Natural killer cell (primary cell): ENCODE data around the gene ABCD1. TPM values are rescaled to one million over a fixed set of nuclear protein-coding genes. Genes with fewer than 3 reads are reported as not detected.
"Not testable (repeated sequence)": the region's sequence is repeated elsewhere in the genome, so short reads cannot be mapped to it uniquely, and the experiment has no call there.

Experiments used
- ATAC-seq, 3 donors: fragments of 150-1000 bp in 2 of 3; fragments of 200-7000 bp in 1 of 3; cut with Tn5 transposase; 1 replicate in 1 of 3; 2 replicates in 2 of 3; pipeline ENCODE4 v1.10.0; 2021; ENCODE audit warnings: mild to moderate bottlenecking in 2 of 3, moderate library complexity in 2 of 3
- DNase-seq, 2 donors: peaks; one replicate each; pipeline versions ENCODE4 v3.0.0 to v3.0.0-alpha.2; 2013 to 2021; ENCODE audit warnings: mixed read lengths in 1 of 2
- H3K27ac ChIP-seq: one replicate; pipeline ENCODE4 v1.5.1; 2013; ENCODE audit warnings: mild to moderate bottlenecking, low read length
- H3K27me3 ChIP-seq: one replicate; pipeline ENCODE4 v1.6.1; 2013; ENCODE audit warnings: low read length; ENCODE audit not compliant: control insufficient read depth, insufficient read depth
- H3K36me3 ChIP-seq: one replicate; pipeline ENCODE4 v1.6.1; 2013; ENCODE audit warnings: low read length; ENCODE audit not compliant: control insufficient read depth, insufficient read depth
- H3K4me1 ChIP-seq: one replicate; pipeline ENCODE4 v1.6.1; 2013; ENCODE audit warnings: low read length; ENCODE audit not compliant: control insufficient read depth, insufficient read depth
- H3K4me3 ChIP-seq: one replicate; pipeline ENCODE4 v1.5.1; 2013; ENCODE audit warnings: low read length
- H3K9me3 ChIP-seq: one replicate; pipeline ENCODE4 v1.6.1; 2013; ENCODE audit warnings: low read length; ENCODE audit not compliant: control insufficient read depth, insufficient read depth
- H3K27ac Mint-ChIP-seq, 2 donors: one replicate each; pipeline ENCODE4 v1.8.0; 2022; ENCODE audit warnings: mild to moderate bottlenecking in 2 of 2, mixed read lengths in 2 of 2, moderate library complexity in 1 of 2
- H3K27me3 Mint-ChIP-seq, 2 donors: one replicate each; pipeline ENCODE4 v1.8.0; 2022; ENCODE audit warnings: low read depth in 2 of 2, mixed read lengths in 2 of 2
- H3K36me3 Mint-ChIP-seq: one replicate; pipeline ENCODE4 v1.8.0; 2022; ENCODE audit warnings: mixed read lengths
- H3K4me1 Mint-ChIP-seq, 2 donors: one replicate each; pipeline ENCODE4 v1.8.0; 2022; ENCODE audit warnings: mixed read lengths in 2 of 2
- H3K4me3 Mint-ChIP-seq: one replicate; pipeline ENCODE4 v1.8.0; 2022; ENCODE audit warnings: mild to moderate bottlenecking, moderate library complexity, mixed read lengths
- H3K9me3 Mint-ChIP-seq, 2 donors: one replicate each; pipeline ENCODE4 v1.8.0; 2022; ENCODE audit warnings: mixed read lengths in 2 of 2
- WGBS: methylation state at CpG from one replicate; pipeline ENCODE4 v1.1.7; 2013; ENCODE audit warnings: missing lambda C conversion rate; ENCODE audit not compliant: insufficient coverage; 5-methylcytosine and 5-hydroxymethylcytosine counted together
- intact Hi-C: fragments of 100-400 bp; cut with micrococcal nuclease; formaldehyde crosslinking; loops from one replicate; pipeline ENCODE4 v1.14.2; 2022
- total RNA-seq, 4 donors: library from RNA; stranded (reverse); fragments of 120-200 nt in 1 of 4; gene quantifications; one replicate each; pipeline versions ENCODE4 v1.2.3 to v1.2.4, GENCODE V29; 2013 to 2022
- TF ChIP-seq, protein P1 (sequence below): fragments of 200-600 bp; IDR thresholded peaks from one replicate; pipeline ENCODE4 v1.8.0; 2022; ENCODE audit warnings: antibody characterized with exemption

The ABCD1 gene
- total RNA-seq, 3 donors from 2014 or later (not counting 1 experiment from before 2014, with no cell fraction given) = 12.2 to 13.9 (median 13.8) TPM

DNA sequence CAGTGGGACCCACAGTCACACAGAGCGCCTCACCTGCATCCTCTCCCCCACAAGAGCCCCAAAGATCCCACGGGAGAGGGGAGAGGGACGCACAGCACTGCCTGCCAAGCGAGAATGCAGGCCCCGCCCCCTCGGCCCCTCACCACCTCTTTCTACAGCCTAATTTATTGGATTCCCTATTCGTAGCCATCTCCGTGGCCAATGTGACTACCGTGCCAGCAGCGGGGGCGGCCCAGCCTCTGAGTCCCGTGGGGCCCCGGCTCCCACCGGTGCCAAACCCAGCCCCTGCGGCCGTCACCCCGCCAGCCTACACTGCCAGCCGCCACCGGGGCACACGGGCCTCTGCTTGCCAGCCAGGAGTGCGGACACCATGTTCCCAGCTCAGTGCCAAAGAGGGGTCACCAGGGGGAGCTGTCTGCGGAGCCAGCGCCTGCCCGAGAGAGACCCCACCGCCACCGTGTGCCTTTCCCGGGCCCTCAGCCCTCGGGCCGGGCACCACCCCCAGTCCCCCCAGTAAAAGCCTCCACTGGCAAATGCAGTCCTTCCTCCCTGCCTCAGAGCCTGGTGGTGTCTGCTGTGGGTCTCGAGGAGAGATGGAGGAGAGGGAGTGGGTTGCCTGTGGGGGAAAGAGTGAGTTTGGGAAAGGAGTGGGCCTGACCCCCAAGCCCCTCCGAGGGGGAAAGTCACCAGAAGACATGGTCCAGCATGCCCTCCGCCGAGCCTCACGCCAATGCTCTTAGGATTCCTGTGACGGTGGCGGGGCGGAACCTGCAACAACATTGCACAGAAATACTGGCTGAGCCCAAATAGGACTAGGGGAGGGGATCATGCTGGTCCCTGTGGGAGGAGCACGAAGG, 19.8 kb downstream of the ABCD1 start:
- peaks cover 15% of the 10 kb centered on the region for H3K4me1 ChIP-seq
- H3K4me3 Mint-ChIP-seq = no peak overlapping the region
- no peaks in the 10 kb centered on the region for H3K9me3 Mint-ChIP-seq
- TF ChIP-seq, protein P1, sequence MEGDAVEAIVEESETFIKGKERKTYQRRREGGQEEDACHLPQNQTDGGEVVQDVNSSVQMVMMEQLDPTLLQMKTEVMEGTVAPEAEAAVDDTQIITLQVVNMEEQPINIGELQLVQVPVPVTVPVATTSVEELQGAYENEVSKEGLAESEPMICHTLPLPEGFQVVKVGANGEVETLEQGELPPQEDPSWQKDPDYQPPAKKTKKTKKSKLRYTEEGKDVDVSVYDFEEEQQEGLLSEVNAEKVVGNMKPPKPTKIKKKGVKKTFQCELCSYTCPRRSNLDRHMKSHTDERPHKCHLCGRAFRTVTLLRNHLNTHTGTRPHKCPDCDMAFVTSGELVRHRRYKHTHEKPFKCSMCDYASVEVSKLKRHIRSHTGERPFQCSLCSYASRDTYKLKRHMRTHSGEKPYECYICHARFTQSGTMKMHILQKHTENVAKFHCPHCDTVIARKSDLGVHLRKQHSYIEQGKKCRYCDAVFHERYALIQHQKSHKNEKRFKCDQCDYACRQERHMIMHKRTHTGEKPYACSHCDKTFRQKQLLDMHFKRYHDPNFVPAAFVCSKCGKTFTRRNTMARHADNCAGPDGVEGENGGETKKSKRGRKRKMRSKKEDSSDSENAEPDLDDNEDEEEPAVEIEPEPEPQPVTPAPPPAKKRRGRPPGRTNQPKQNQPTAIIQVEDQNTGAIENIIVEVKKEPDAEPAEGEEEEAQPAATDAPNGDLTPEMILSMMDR = no peak
- ATAC-seq (no peak), DNase-seq (peak in 1 of 2 donors; percentile 43)
- no peak overlapping the region for H3K4me3 ChIP-seq
- H3K4me1 Mint-ChIP-seq = peaks cover 0 to 7% of the 10 kb centered on the region in 2 donors
- 27% methylated on average over 35 of the region's 38 CpGs for WGBS
- H3K27ac ChIP-seq = no peak overlapping the region
- H3K27me3 Mint-ChIP-seq = peaks cover 10 to 18% of the 10 kb centered on the region in 2 donors
- no peaks in the 10 kb centered on the region for H3K36me3 ChIP-seq
- no peaks in the 10 kb centered on the region for H3K36me3 Mint-ChIP-seq
- intact Hi-C loops = no loop called here
- no peaks in the 10 kb centered on the region for H3K27me3 ChIP-seq
- no peaks in the 10 kb centered on the region for H3K9me3 ChIP-seq
- no peak overlapping the region for H3K27ac Mint-ChIP-seq

DNA sequence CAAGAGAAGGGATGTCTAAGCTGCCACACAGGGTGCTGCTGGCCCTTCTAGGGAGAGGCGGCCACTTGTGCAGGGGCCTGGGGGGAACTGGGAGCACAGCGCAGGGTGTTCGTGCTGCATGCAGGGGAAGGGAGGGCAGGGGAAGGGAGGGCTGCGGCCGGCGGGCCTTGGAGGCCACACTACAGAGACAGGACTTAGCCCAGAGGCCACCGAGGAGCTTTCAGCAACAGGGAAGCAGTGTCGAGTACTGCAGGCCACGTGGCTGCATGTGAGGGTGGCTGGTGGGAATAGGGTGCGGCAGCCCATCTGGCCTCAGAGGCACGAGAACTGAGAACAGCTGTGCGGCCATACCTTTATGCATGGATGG, 20.4 kb downstream of the ABCD1 start:
- H3K36me3 Mint-ChIP-seq, H3K4me1 ChIP-seq, H3K4me1 Mint-ChIP-seq, H3K27ac ChIP-seq, H3K36me3 ChIP-seq, ATAC-seq, H3K9me3 ChIP-seq, H3K9me3 Mint-ChIP-seq, intact Hi-C loops, H3K27ac Mint-ChIP-seq, H3K4me3 Mint-ChIP-seq, H3K4me3 ChIP-seq, DNase-seq, H3K27me3 ChIP-seq: not testable (repeated sequence)
- H3K27me3 Mint-ChIP-seq = peaks cover 13 to 24% of the 10 kb centered on the region in 2 donors
- 32% methylated on average over 10 of the region's 12 CpGs for WGBS

DNA sequence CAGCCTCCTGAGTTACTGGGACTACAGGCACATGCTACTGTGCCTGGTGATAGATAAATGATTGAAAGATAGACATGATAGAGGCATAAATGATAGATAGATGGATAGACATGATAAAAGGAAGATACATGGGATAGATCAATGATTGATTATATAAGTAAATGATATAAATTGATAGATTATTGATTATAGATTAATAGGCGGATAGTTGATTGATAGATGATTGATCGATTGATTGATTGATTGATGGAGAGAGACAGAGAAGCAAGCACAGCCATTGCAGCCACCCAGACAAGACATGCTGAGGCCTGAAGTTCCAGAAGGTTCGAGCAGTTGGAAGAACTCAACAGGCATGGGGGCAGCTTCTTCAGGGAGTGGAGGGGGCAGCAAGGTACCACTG, 21.7 kb downstream of the ABCD1 start:
- no peaks in the 10 kb centered on the region for H3K36me3 ChIP-seq
- H3K27ac ChIP-seq = no peak overlapping the region
- intact Hi-C loops = no loop called here
- no peak overlapping the region for H3K4me3 ChIP-seq
- DNase-seq (no peak), ATAC-seq (no peak)
- H3K9me3 ChIP-seq = no peaks in the 10 kb centered on the region
- TF ChIP-seq, protein P1 = no peak
- Mint-ChIP-seq H3K27ac (no peak overlapping the region), H3K9me3 (no peaks in the 10 kb centered on the region), H3K4me3 (no peak overlapping the region), H3K4me1 (peaks cover 0 to 7% of the 10 kb centered on the region in 2 donors), H3K36me3 (no peaks in the 10 kb centered on the region), H3K27me3 (peaks cover 13 to 24% of the 10 kb centered on the region in 2 donors)
- peaks cover 5% of the 10 kb centered on the region for H3K4me1 ChIP-seq
- WGBS = 87% methylated on average over 3 of the region's 3 CpGs
- H3K27me3 ChIP-seq = no peaks in the 10 kb centered on the region

DNA sequence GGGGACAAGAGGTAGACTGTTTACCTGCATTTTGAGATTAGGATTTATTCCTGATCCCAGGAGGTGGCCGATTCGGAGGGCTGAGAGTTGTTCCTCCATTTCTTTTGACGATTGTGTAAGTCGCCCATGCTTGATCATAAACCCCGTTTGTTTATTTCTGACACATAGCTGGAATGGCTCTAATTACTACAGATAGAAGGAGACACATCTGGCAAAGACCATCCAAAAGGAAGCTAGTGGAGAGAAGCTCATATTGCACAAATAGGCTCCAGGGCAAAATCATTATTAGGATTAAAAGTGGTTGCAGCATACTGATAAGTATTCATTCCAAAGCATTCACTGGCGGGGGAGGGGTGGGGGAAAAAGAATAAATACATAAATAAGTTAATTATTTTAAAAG, 22.3 kb downstream of the ABCD1 start:
- H3K27ac Mint-ChIP-seq, H3K36me3 ChIP-seq, H3K4me1 Mint-ChIP-seq, DNase-seq, H3K4me3 ChIP-seq, ATAC-seq, H3K27ac ChIP-seq, H3K9me3 Mint-ChIP-seq, H3K36me3 Mint-ChIP-seq, H3K4me1 ChIP-seq, H3K27me3 ChIP-seq, H3K9me3 ChIP-seq, H3K4me3 Mint-ChIP-seq, intact Hi-C loops: not testable (repeated sequence)
- 100% methylated on average over 2 of the region's 6 CpGs for WGBS
- H3K27me3 Mint-ChIP-seq = peaks cover 13 to 24% of the 10 kb centered on the region in 2 donors

DNA sequence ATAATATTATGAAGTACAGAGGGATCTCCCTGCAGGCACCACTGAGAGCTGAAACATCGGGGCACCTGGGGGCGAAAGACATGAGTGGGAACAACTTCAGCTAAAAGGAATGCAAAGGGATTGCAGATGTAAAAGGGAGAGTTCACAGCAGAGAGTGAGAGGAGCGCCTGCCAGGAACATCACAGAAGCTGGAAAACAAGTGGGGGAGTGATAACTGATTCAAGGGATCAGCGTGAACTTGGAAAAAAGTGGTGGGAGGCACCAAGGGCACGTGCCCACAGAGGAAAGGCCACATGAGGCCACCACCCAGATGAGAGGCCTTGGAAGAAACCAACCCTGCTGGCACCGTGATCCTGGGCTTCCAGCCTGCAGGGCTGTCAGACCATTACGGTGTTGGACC, 24.4 kb downstream of the ABCD1 start:
- H3K9me3 ChIP-seq, ATAC-seq, H3K27me3 ChIP-seq, H3K36me3 ChIP-seq, DNase-seq, H3K4me1 Mint-ChIP-seq, H3K4me3 Mint-ChIP-seq, H3K27ac ChIP-seq, H3K27ac Mint-ChIP-seq, H3K4me1 ChIP-seq, H3K9me3 Mint-ChIP-seq, H3K36me3 Mint-ChIP-seq, H3K4me3 ChIP-seq, intact Hi-C loops: not testable (repeated sequence)
- WGBS = 90% methylated on average over 7 of the region's 7 CpGs
- H3K27me3 Mint-ChIP-seq = peaks cover 13 to 24% of the 10 kb centered on the region in 2 donors
